Fibroblast of lung (primary cell): Measurements from ENCODE around the gene ANLN. TPM values are rescaled to one million over a fixed set of nuclear protein-coding genes. Genes with fewer than 3 reads are reported as not detected.

Source experiments
- DNase-seq, 2 donors: peaks; one replicate each; pipeline versions ENCODE4 v3.0.0 to v3.0.0-alpha.2; 2010; ENCODE audit warnings: low read depth in 2 of 2
- H2AFZ ChIP-seq: 2 replicates; pipeline ENCODE4 v1.5.1; 2012; ENCODE audit warnings: low read length, control low read depth, inconsistent platforms
- H3K27ac ChIP-seq: 2 replicates; pipeline ENCODE4 v1.5.1; 2011; ENCODE audit warnings: low read length, control low read depth; ENCODE audit not compliant: insufficient read depth
- H3K27me3 ChIP-seq: 2 replicates; pipeline ENCODE4 v1.5.1; 2011; ENCODE audit warnings: mild to moderate bottlenecking, low read length; ENCODE audit not compliant: control insufficient read depth, insufficient read depth
- H3K36me3 ChIP-seq: 2 replicates; pipeline ENCODE4 v1.5.1; 2011; ENCODE audit warnings: low read length; ENCODE audit not compliant: control insufficient read depth, insufficient read depth
- H3K4me1 ChIP-seq: 2 replicates; pipeline ENCODE4 v1.5.1; 2011; ENCODE audit warnings: low read length; ENCODE audit not compliant: control insufficient read depth, insufficient read depth; ENCODE audit errors: extremely low read depth
- H3K4me2 ChIP-seq: 2 replicates; pipeline ENCODE4 v1.5.1; 2011; ENCODE audit warnings: low read length, control low read depth; ENCODE audit not compliant: insufficient read depth; ENCODE audit errors: extremely low read depth
- H3K4me3 ChIP-seq, 4 experiments: fragments of 200-600 bp in 1 of 4; sonication (generic) in 1 of 4; replicated peaks in 1 of 4; 2 replicates each; pipeline ENCODE4 v1.5.1; 2011 to 2016; ENCODE audit warnings: low read length in 4 of 4, low read depth in 3 of 4, mild to moderate bottlenecking in 3 of 4, control low read depth in 2 of 4, inconsistent platforms in 1 of 4, mixed read lengths in 1 of 4; ENCODE audit not compliant: insufficient read depth in 1 of 4; ENCODE audit errors: control extremely low read depth in 1 of 4
- H3K79me2 ChIP-seq: 2 replicates; pipeline ENCODE4 v1.5.1; 2012; ENCODE audit warnings: mild to moderate bottlenecking, low read length, inconsistent platforms; ENCODE audit not compliant: control insufficient read depth, insufficient read depth
- H3K9ac ChIP-seq: 2 replicates; pipeline ENCODE4 v1.5.1; 2011; ENCODE audit warnings: mild to moderate bottlenecking, low read length, control low read depth; ENCODE audit not compliant: insufficient read depth
- H3K9me3 ChIP-seq: 2 replicates; pipeline ENCODE4 v1.5.1; 2012; ENCODE audit warnings: low read depth, low read length; ENCODE audit not compliant: control insufficient read depth, insufficient read depth
- H4K20me1 ChIP-seq: 2 replicates; pipeline ENCODE4 v1.5.1; 2011; ENCODE audit warnings: low read length; ENCODE audit not compliant: control insufficient read depth, insufficient read depth; ENCODE audit errors: extremely low read depth
- CTCF ChIP-seq, 2 donors: IDR thresholded peaks in 1 of 2; conservative IDR thresholded peaks in 1 of 2; 1 replicate in 1 of 2; 2 replicates in 1 of 2; pipeline ENCODE4 v1.5.1; 2011 to 2012; ENCODE audit warnings: low read length in 2 of 2, control low read depth in 1 of 2, inconsistent platforms in 1 of 2, low read depth in 1 of 2, mild to moderate bottlenecking in 1 of 2
- EZH2 ChIP-seq: IDR thresholded peaks from 2 replicates; pipeline ENCODE4 v1.5.1; 2012; ENCODE audit warnings: low read length, control low read depth, mild to moderate bottlenecking; ENCODE audit errors: missing control alignments
- polyA plus RNA-seq, 2 donors: library from polyadenylated mRNA; depleted of rRNA in 1 of 2; stranded (reverse) in 1 of 2; unstranded in 1 of 2; fragments of >200 nt; gene quantifications; 2 replicates each; pipeline ENCODE4 v1.2.1, GENCODE V29; 2011 to 2012; ENCODE audit warnings: missing spikeins in 1 of 2
- total RNA-seq: library from RNA; depleted of rRNA; stranded (reverse); fragments of >200 nt; gene quantifications from 2 replicates; pipeline ENCODE4 v1.2.1, GENCODE V29; 2014

Gene ANLN
- total and polyA plus RNA-seq, 2 donors (not counting 1 experiment from before 2014, with no cell fraction given), result 21.5 to 25.3 TPM

- Histone ChIP-seq H3K9me3 (no peaks in the 10 kb centered on the region), H3K4me2 (no peak overlapping the region), H2AFZ (no peak overlapping the region), H3K4me3 (no peak overlapping the region), H3K9ac (no peak overlapping the region), H3K27ac (no peak overlapping the region), H3K4me1 (no peaks in the 10 kb centered on the region), H3K36me3 (no peaks in the 10 kb centered on the region), H4K20me1 (no peaks in the 10 kb centered on the region), H3K79me2 (no peaks in the 10 kb centered on the region), H3K27me3 (no peaks in the 10 kb centered on the region)
- no peak for DNase-seq
- TF ChIP-seq EZH2 (no peak), CTCF (conservative IDR thresholded peaks at IDR 0.05 in 1 of 2, IDR thresholded peaks at IDR 0.05 in 1 of 2; ENCODE audit: low read depth in 1 of 2, low read length in 2 of 2) (no peak)
Measured at GRCh38 chr7:36455646-36456045, 66.0 kb downstream of the ANLN start.

DNA sequence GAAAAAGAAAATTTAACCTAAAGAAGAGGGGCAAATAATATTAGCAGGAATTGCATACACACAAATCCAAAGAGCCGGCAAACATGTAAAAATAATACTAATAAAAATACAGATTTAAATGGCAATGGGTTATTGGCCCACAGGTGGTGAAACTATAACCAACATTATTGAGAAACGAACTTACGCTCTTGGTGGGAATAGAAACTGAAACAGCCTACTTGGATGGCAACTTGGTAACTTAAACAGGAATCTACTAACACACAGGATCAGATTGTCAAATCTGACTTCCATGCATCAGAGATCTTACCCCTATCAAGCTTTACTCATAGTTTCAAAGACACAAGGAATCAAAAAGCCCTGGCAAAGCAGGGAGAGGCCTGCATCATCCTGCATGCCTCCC, 66.5 kb downstream of the ANLN start:
- H3K36me3 ChIP-seq, result no peaks in the 10 kb centered on the region
- no peak for DNase-seq
- H3K4me1 ChIP-seq, result no peaks in the 10 kb centered on the region
- no peak overlapping the region for H2AFZ ChIP-seq
- H3K9me3 ChIP-seq, result no peaks in the 10 kb centered on the region
- H3K4me2 ChIP-seq, result no peak overlapping the region
- H3K9ac ChIP-seq, result no peak overlapping the region
- H3K4me3 ChIP-seq, result no peak overlapping the region
- H3K27me3 ChIP-seq, result no peaks in the 10 kb centered on the region
- H4K20me1 ChIP-seq, result no peaks in the 10 kb centered on the region
- no peak for TF ChIP-seq EZH2
- no peak for TF ChIP-seq CTCF (conservative IDR thresholded peaks at IDR 0.05 in 1 of 2, IDR thresholded peaks at IDR 0.05 in 1 of 2; ENCODE audit: low read depth in 1 of 2, low read length in 2 of 2)
- H3K27ac ChIP-seq, result no peak overlapping the region
- no peaks in the 10 kb centered on the region for H3K79me2 ChIP-seq

- Histone ChIP-seq H3K27ac (no peak overlapping the region), H3K27me3 (no peaks in the 10 kb centered on the region), H3K36me3 (no peaks in the 10 kb centered on the region), H2AFZ (no peak overlapping the region), H4K20me1 (no peaks in the 10 kb centered on the region), H3K9me3 (no peaks in the 10 kb centered on the region), H3K79me2 (no peaks in the 10 kb centered on the region), H3K4me3 (no peak overlapping the region), H3K9ac (no peak overlapping the region), H3K4me1 (no peaks in the 10 kb centered on the region), H3K4me2 (no peak overlapping the region)
- no peak for TF ChIP-seq CTCF (conservative IDR thresholded peaks at IDR 0.05 in 1 of 2, IDR thresholded peaks at IDR 0.05 in 1 of 2; ENCODE audit: low read depth in 1 of 2, low read length in 2 of 2)
- no peak for TF ChIP-seq EZH2
- DNase-seq, result no peak
Measured at GRCh38 chr7:36456548-36456947, 66.9 kb downstream of the ANLN start.
